Cardiac muscle cell (in vitro differentiated cells and primary cell): ENCODE data around the gene SLC25A29. TPM values are rescaled to one million over a fixed set of nuclear protein-coding genes. Genes with fewer than 3 reads are reported as not detected.

Experiments used
- DNase-seq, 2 donors: peaks; one replicate each; pipeline versions ENCODE4 v3.0.0 to v3.0.0-alpha.2; 2010 to 2017; ENCODE audit warnings: low read depth in 1 of 2, low spot score in 1 of 2
- H3K27ac ChIP-seq: fragments of 200-600 bp; sonication (generic); 2 replicates; pipeline ENCODE4 v1.5.1; 2016
- H3K27me3 ChIP-seq: fragments of 200-600 bp; sonication (generic); 2 replicates; pipeline ENCODE4 v1.6.0; 2016; ENCODE audit warnings: control low read depth
- H3K36me3 ChIP-seq: fragments of 200-600 bp; sonication (generic); 2 replicates; pipeline ENCODE4 v1.5.1; 2016; ENCODE audit warnings: control low read depth
- H3K4me1 ChIP-seq: fragments of 200-600 bp; sonication (generic); 2 replicates; pipeline ENCODE4 v1.8.1; 2017; ENCODE audit warnings: low read depth, mild to moderate bottlenecking, mixed run types
- H3K4me3 ChIP-seq: fragments of 200-600 bp; sonication (generic); 2 replicates; pipeline ENCODE4 v1.5.1; 2016; ENCODE audit warnings: mild to moderate bottlenecking
- H3K9me3 ChIP-seq: fragments of 200-600 bp; sonication (generic); 2 replicates; pipeline ENCODE4 v1.5.1; 2017; ENCODE audit warnings: low read depth, mild to moderate bottlenecking, control low read depth
- polyA plus RNA-seq: library from polyadenylated mRNA; unstranded; fragments of >200 nt; fragmentation: Nextera tagmentation; extraction: Ambion mirVana; gene quantifications from 2 replicates; pipeline ENCODE4 v1.2.1, GENCODE V29; 2016
- total RNA-seq: library from RNA; depleted of rRNA; stranded (reverse); fragments of >200 nt; gene quantifications from 2 replicates; pipeline ENCODE4 v1.2.3, GENCODE V29; 2016
- TF ChIP-seq, protein P1 (sequence below): IDR thresholded peaks from 2 replicates; pipeline ENCODE4 v1.5.1; 2012; ENCODE audit warnings: low read depth, mild to moderate bottlenecking, low read length

SLC25A29 gene
- total and polyA plus RNA-seq, 2 experiments from 2014 or later, result 49.4 to 125 TPM

DNA sequence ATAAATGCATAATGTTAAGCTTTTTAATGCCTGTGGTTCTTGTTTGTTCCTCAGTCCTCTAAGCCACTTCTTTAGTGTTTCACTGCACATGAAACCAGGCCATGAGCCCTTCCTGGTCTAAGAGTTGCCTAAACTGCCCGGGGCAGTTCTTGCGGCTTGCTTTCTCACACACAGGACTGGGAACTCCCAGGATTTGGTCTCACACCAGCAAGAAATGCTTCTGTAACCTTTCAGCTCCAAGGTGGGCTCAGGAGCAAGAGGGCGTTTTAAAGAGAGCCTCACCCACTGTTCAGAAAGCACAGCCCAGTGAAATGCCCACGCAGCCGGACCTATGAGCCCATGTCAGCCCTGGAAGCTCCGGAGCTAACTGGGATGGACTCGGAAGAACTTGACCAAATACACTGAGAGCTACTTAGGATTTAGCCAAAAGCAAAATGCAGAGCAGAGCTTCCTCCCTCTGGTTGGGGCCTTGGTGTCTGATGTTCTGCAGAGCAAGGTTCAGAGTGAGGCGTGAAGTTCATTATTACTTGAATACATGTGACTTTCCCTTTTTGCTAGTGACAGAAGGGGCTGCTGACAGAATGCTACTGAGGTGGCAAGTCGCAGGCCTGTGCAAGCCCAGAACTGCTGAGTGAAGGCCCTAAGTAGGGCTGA, 23.4 kb downstream of the SLC25A29 start:
- H3K4me1 ChIP-seq, result peaks cover 12% of the 10 kb centered on the region
- H3K36me3 ChIP-seq, result no peaks in the 10 kb centered on the region
- TF ChIP-seq, protein P1, sequence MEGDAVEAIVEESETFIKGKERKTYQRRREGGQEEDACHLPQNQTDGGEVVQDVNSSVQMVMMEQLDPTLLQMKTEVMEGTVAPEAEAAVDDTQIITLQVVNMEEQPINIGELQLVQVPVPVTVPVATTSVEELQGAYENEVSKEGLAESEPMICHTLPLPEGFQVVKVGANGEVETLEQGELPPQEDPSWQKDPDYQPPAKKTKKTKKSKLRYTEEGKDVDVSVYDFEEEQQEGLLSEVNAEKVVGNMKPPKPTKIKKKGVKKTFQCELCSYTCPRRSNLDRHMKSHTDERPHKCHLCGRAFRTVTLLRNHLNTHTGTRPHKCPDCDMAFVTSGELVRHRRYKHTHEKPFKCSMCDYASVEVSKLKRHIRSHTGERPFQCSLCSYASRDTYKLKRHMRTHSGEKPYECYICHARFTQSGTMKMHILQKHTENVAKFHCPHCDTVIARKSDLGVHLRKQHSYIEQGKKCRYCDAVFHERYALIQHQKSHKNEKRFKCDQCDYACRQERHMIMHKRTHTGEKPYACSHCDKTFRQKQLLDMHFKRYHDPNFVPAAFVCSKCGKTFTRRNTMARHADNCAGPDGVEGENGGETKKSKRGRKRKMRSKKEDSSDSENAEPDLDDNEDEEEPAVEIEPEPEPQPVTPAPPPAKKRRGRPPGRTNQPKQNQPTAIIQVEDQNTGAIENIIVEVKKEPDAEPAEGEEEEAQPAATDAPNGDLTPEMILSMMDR, result no peak
- no peaks in the 10 kb centered on the region for H3K27me3 ChIP-seq
- H3K4me3 ChIP-seq, result no peak overlapping the region
- DNase-seq, result peak in 1 of 2 donors; percentile 32
- H3K27ac ChIP-seq, result peak overlapping the region; percentile 64
- H3K9me3 ChIP-seq, result no peaks in the 10 kb centered on the region

GRCh38 chr14:100282083-100282350, 24.2 kb downstream of the SLC25A29 start:
- no peak for DNase-seq
- Histone ChIP-seq H3K27ac (peak overlapping the region; percentile 64), H3K27me3 (no peaks in the 10 kb centered on the region), H3K36me3 (peaks cover 5% of the 10 kb centered on the region), H3K4me1 (peaks cover 12% of the 10 kb centered on the region), H3K4me3 (no peak overlapping the region), H3K9me3 (no peaks in the 10 kb centered on the region)
- TF ChIP-seq, protein P1, result no peak

- TF ChIP-seq, protein P1, result no peak
- DNase-seq, result no peak
- H3K27ac ChIP-seq, result peak overlapping the region; percentile 35
- H3K4me3 ChIP-seq, result no peak overlapping the region
- peaks cover 12% of the 10 kb centered on the region for H3K4me1 ChIP-seq
- H3K36me3 ChIP-seq, result peaks cover 5% of the 10 kb centered on the region
- no peaks in the 10 kb centered on the region for H3K27me3 ChIP-seq
- H3K9me3 ChIP-seq, result no peaks in the 10 kb centered on the region
Observed at GRCh38 chr14:100281286-100282082, 24.8 kb downstream of the SLC25A29 start.

- no peaks in the 10 kb centered on the region for H3K27me3 ChIP-seq
- no peak for DNase-seq
- no peak overlapping the region for H3K4me3 ChIP-seq
- no peak overlapping the region for H3K27ac ChIP-seq
- H3K36me3 ChIP-seq, result peaks cover 5% of the 10 kb centered on the region
- H3K9me3 ChIP-seq, result no peaks in the 10 kb centered on the region
- peaks cover 10% of the 10 kb centered on the region for H3K4me1 ChIP-seq
- TF ChIP-seq, protein P1, result no peak
Observed at GRCh38 chr14:100279563-100279962, 26.7 kb downstream of the SLC25A29 start.

DNA sequence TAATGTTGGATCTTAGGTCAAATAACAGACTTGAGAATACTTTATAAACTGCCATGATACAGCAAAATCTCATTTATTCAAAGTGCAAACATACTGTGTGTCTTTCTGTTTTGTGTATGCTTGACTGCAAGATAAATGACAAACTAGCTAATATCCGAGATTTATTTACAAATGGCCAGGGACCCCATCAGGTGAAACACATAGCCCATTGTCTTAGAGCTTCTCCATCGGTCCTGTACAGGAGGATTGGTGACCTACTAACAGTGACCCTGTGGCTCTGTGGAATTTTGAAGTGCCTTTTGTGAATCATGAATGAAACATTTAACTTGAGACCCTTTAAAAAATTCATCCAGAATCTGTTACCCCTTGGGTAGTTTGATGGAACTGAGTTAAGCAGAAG, 27.1 kb downstream of the SLC25A29 start:
- Histone ChIP-seq H3K27me3 (no peaks in the 10 kb centered on the region), H3K9me3 (no peaks in the 10 kb centered on the region), H3K4me3 (no peak overlapping the region), H3K36me3 (peaks cover 5% of the 10 kb centered on the region), H3K27ac (no peak overlapping the region), H3K4me1 (peaks cover 9% of the 10 kb centered on the region)
- no peak for DNase-seq
- TF ChIP-seq, protein P1, result no peak
